Stimulated activated naive CD8-positive, alpha-beta T cell treated with anti-CD3 and anti-CD28 coated beads, Interleukin-15, Interleukin-2, amounts not matched to agents 100 ng/mL and 50 ng/mL, for 24 hours (primary cell): ENCODE results near the gene PSMB9.

Experiments used
- H3K27ac Mint-ChIP-seq: one replicate; pipeline ENCODE4 v1.8.0; 2021; ENCODE audit warnings: mild to moderate bottlenecking, mixed read lengths
- H3K27me3 Mint-ChIP-seq: one replicate; pipeline ENCODE4 v1.8.0; 2021; ENCODE audit warnings: mixed read lengths
- H3K36me3 Mint-ChIP-seq: one replicate; pipeline ENCODE4 v1.8.0; 2021; ENCODE audit warnings: low read depth, mixed read lengths
- H3K4me1 Mint-ChIP-seq: one replicate; pipeline ENCODE4 v1.8.0; 2021; ENCODE audit warnings: low read depth, mixed read lengths
- H3K4me3 Mint-ChIP-seq: one replicate; pipeline ENCODE4 v1.8.0; 2021; ENCODE audit warnings: mild to moderate bottlenecking, mixed read lengths
- H3K9me3 Mint-ChIP-seq: one replicate; pipeline ENCODE4 v1.8.0; 2021; ENCODE audit warnings: mixed read lengths

The PSMB9 gene

DNA sequence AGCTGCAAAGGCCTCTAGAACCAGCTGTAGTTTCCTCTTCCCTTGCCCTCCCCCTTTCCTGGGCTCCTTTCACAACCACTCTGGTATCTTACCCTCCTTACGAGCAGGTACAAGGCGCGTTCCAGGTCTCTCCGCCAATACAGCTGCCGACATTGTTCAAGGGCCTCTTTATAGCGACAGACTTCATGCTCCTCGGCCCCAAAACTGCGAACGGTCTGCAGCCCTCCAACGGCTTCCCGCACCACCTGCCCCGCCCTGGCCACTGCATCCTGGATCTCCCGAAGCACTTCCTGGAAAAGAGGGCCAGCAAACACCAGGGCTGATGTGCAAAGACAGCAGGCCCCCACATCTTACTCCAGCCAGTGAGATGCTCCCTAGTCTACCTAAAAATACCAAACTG is 21.5 kb upstream of the PSMB9 start:
- H3K4me1 Mint-ChIP-seq: peaks cover 78% of the 10 kb centered on the region
- no peaks in the 10 kb centered on the region for H3K9me3 Mint-ChIP-seq
- H3K36me3 Mint-ChIP-seq: peaks cover 97% of the 10 kb centered on the region
- H3K27ac Mint-ChIP-seq: peak overlapping the region; percentile 53
- H3K4me3 Mint-ChIP-seq: no peak overlapping the region
- H3K27me3 Mint-ChIP-seq: no peaks in the 10 kb centered on the region

DNA sequence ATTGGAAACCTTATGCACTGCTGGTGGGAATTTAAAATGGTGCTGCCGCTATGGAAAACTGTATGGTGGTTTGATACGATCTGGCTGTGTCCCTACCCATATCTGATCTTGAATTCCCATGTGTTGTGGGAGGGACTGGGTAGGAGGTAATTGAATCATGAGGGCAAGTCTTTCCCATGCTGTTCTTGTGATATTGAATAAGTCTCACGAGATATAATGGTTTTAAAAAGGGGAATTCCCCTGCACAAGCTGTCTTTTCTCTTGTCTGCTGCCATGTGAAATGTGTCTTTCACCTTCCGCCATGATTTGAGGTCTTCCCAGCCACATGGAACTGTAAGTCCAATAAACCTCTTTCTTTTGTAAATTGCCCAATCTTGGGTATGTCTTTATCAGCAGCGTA is 20.3 kb upstream of the PSMB9 start:
- peaks cover 71% of the 10 kb centered on the region for H3K4me1 Mint-ChIP-seq
- peak overlapping the region; percentile 88 for H3K4me3 Mint-ChIP-seq
- no peaks in the 10 kb centered on the region for H3K27me3 Mint-ChIP-seq
- peak overlapping the region; percentile 76 for H3K27ac Mint-ChIP-seq
- H3K36me3 Mint-ChIP-seq: peaks cover 90% of the 10 kb centered on the region
- H3K9me3 Mint-ChIP-seq: no peaks in the 10 kb centered on the region

DNA sequence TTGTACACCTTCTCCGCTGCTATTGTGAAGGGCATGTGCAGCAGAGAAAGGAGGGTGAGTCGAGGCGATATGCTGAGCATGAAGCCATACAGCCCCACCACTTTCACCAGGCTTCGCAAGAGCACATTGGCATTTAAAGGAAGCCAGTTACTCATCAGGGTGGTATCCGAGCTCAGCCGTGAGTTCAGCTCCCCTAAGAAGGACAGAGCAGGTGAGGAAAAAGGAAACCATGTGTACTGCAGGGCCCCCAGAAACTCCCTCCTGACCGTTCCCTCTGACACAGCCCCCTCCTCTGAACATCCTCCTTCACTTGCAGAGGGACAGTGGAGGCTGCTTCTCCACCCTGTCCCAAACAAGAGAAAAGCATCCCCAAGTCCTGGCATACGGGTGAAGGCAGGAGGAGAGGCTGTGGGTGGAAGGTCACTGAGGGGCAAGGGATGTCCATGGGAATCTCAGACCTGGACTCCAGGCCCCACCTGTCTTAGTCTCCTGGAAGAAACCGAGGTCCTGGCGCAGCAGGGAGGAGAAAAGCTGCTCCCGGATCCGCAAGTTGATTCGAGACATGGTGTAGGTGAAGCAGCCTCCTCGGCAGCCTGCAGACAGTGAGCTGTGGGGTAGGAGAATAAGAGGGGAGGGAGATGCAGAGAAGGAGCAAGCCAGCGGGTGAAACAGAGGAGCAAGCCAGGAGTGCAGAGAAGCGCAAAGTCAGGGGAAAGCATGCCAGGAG is 18.7 kb upstream of the PSMB9 start:
- Mint-ChIP-seq H3K27me3 (no peaks in the 10 kb centered on the region), H3K9me3 (no peaks in the 10 kb centered on the region), H3K4me1 (peaks cover 80% of the 10 kb centered on the region), H3K27ac (peak overlapping the region; percentile 76), H3K36me3 (peaks cover 83% of the 10 kb centered on the region), H3K4me3 (peak overlapping the region; percentile 88)

DNA sequence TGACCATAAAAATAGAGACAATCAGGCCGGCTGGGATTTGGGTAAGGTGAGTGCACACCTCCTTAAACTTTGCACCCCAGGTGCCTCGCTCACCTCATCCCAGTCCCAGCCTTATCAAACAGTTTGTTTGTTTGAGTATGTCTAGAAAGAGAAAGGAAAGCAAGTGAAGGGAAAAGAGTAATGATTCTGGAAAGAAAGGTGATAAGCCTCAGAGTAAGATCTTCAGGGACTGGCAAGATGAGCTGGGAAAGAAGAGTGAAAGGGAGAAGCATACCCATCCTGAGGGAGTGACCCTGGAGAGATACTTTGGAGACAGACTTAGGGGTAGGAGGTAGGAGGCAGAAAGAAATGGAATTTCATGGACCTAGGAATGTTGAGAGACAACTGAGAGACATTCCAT is 17.1 kb upstream of the PSMB9 start:
- Mint-ChIP-seq H3K4me1 (peaks cover 85% of the 10 kb centered on the region), H3K9me3 (no peaks in the 10 kb centered on the region), H3K4me3 (peak overlapping the region; percentile 88), H3K27ac (peak overlapping the region; percentile 76), H3K36me3 (peaks cover 83% of the 10 kb centered on the region), H3K27me3 (no peaks in the 10 kb centered on the region)

DNA sequence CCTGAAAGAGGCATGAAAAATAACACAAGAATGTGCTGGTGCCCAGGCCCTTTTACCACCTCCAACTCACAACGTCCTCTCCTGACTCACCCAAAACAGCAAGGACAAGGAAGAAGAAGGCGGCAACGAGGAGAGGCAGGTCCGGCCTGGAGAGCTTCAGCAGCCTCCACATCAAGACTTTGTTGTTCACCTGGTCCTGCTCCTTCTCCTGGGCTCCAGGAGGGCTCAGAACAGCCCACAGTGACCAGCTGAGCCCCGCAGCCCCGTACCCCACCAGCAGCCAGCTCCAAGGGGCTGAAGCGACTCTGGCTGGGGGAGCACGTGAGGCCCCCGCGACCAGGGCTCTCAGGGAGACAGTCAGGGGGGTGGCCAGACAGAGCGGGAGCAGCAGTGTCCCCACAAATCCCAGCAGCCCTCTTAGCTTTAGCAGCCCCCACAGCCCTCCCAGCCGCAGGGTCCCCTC is 16.3 kb upstream of the PSMB9 start:
- Mint-ChIP-seq H3K27me3 (no peaks in the 10 kb centered on the region), H3K4me3 (peak overlapping the region; percentile 88), H3K36me3 (peaks cover 83% of the 10 kb centered on the region), H3K4me1 (peaks cover 87% of the 10 kb centered on the region), H3K27ac (peak overlapping the region; percentile 76), H3K9me3 (no peaks in the 10 kb centered on the region)

DNA sequence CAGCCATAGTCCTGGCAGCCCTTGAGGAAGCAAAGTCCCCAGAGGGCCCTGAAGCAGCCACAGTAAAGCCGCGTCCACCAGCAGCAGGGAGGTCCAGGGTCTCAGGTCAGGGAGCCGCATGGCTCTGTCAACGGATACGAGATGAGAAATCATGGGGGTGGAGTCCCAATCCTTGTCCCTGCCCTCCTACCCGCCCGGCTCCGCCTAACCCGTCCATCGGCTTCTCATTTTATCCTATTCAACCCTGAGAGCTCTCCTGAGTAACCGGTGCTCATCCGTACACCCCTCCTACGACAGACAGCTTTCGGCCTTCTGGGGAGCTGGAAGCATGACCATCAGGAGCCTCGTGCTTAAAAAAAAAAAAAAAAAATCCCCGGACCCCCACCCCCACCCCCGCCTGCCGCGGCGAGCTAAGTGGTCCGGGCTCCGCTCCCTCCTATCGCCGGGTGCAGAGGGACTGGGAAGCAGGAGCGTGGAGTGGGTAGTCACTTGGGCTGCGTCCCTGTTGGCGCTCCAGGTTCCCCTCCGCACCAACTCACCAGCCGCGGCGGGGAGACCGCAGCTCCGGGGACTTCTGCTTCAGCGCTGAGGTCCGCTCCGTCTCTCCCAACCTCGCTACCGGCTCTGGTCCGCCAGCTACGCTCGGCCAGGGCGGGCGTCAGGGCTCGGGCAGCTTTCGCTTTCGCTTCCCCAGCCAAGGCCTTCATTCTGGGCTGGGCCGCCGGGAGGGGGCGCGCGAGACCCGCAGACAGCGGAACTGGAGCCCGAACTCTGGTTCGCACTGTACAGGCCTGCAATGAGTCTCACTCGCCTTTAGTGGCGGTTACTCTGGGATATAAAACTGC is 15.7 kb upstream of the PSMB9 start, which contains the start of gene TAP2:
TSS of gene TAP2 (minus strand) at position 626 of the 845 bp plus-strand sequence. CDS start at position 120, 506 bp downstream.
- H3K27me3 Mint-ChIP-seq: no peaks in the 10 kb centered on the region
- peaks cover 86% of the 10 kb centered on the region for H3K4me1 Mint-ChIP-seq
- peaks cover 83% of the 10 kb centered on the region for H3K36me3 Mint-ChIP-seq
- peak within 1 kb of the TSS; percentile 99 for H3K27ac Mint-ChIP-seq
- H3K4me3 Mint-ChIP-seq: peak within 1 kb of the TSS; percentile 88
- H3K9me3 Mint-ChIP-seq: no peaks in the 10 kb centered on the region

DNA sequence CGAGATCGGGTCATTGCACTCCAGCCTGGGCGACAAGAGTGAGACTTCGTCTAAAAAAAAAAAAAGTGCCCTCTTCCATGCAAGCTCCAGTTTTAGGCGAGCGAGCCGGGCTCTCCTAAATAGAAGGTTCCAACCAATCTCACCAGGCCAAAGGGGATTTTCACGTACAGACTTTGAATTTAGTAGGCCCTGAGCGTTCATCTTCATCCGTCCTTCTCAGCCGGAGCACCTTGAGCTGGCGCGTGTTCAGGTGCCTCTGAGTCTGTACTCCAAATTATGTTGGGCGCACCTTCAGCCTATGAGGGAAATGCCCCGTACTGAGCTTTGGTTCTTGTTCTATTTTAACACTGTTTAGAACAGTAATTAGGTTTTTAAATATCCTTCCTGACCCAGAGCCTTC is 14.6 kb upstream of the PSMB9 start:
- peak overlapping the region; percentile 99 for H3K27ac Mint-ChIP-seq
- peaks cover 76% of the 10 kb centered on the region for H3K4me1 Mint-ChIP-seq
- H3K36me3 Mint-ChIP-seq: peaks cover 82% of the 10 kb centered on the region
- H3K27me3 Mint-ChIP-seq: no peaks in the 10 kb centered on the region
- no peaks in the 10 kb centered on the region for H3K9me3 Mint-ChIP-seq
- H3K4me3 Mint-ChIP-seq: peak overlapping the region; percentile 88

DNA sequence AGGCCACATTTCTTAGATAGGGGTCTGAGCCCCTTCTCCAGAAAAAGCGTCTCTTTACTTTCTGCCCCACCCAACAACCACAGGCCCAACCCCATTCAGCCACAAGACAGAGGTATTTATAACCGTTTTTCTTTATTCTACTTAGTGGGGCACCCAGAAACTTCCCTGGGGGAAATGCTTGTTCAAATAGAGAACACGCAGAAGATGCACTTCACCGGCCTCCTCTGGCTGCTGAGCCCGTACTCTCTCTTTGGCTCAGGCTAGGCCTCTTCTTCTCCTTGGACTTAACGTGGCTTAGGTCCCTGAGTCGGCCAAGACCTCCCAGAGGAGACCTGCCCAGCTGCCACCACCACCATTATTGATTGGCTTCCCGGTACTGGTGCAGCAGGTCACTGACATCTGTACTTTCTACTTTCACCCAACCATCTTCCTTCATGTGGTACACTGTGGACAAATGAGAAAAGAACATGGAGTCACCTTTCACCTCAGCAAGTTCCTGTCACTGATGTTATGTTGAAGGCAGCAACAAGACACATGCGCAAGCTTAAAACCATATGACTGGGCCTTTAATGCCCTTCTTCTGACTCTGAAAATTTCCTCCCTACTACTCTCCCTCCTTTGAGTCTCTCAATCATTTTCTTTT is 13.3 kb upstream of the PSMB9 start:
- H3K9me3 Mint-ChIP-seq: no peaks in the 10 kb centered on the region
- peaks cover 75% of the 10 kb centered on the region for H3K4me1 Mint-ChIP-seq
- no peaks in the 10 kb centered on the region for H3K27me3 Mint-ChIP-seq
- H3K36me3 Mint-ChIP-seq: peaks cover 81% of the 10 kb centered on the region
- peak overlapping the region; percentile 99 for H3K27ac Mint-ChIP-seq
- peak overlapping the region; percentile 99 for H3K4me3 Mint-ChIP-seq

DNA sequence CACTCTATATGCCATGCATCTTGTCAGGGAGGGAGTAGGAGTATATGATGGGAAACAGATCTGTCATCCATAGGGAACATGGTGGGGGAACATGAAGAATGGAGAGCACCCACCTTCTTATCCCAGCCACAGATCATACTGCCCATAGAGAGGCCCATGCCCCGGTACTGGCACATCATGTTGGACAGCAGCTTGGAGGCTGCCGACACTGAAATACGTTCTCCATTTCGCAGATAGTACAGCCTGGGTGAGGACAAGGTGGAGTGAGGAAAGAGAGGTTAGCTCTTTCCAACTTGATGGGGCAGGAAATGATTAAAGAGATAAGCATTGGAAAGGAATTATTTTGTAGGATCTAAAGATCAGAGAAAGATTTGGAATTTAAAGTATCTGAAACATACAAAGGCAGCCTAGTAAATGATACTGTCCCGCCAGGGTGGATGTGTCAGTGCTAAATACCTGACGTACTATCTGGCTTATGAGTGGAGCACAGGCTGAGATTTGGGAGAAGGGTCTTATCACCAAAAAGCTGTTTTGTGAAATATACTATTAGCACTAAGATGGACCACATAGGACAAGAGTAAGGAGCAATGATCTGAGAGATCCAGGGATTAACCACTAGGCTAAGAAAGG is 11.9 kb upstream of the PSMB9 start:
- Mint-ChIP-seq H3K27ac (peak overlapping the region; percentile 99), H3K4me3 (peak overlapping the region; percentile 99), H3K36me3 (peaks cover 79% of the 10 kb centered on the region), H3K27me3 (no peaks in the 10 kb centered on the region), H3K9me3 (no peaks in the 10 kb centered on the region), H3K4me1 (peaks cover 75% of the 10 kb centered on the region)

DNA sequence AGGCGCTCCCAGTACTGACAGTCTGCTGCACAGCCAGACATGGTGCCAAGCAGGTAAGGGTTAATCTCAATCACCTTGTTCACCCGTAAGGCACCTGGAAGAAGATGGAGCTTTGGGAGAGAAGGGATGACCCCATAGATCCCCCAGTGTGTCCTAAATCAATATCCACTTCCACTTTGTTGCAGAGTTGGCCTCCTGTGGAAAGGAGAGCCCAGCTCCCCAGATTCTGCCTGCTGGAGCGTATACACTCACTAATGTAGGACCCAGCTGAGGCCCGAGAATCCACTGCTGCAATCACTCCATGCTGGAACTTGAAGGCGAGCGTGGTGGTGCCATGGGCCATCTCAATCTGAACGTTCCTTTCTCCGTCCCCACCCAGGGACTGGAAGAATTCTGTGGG is 11.3 kb upstream of the PSMB9 start:
- Mint-ChIP-seq H3K36me3 (peaks cover 80% of the 10 kb centered on the region), H3K4me3 (peak overlapping the region; percentile 99), H3K9me3 (no peaks in the 10 kb centered on the region), H3K4me1 (peaks cover 78% of the 10 kb centered on the region), H3K27ac (peak overlapping the region; percentile 99), H3K27me3 (no peaks in the 10 kb centered on the region)

DNA sequence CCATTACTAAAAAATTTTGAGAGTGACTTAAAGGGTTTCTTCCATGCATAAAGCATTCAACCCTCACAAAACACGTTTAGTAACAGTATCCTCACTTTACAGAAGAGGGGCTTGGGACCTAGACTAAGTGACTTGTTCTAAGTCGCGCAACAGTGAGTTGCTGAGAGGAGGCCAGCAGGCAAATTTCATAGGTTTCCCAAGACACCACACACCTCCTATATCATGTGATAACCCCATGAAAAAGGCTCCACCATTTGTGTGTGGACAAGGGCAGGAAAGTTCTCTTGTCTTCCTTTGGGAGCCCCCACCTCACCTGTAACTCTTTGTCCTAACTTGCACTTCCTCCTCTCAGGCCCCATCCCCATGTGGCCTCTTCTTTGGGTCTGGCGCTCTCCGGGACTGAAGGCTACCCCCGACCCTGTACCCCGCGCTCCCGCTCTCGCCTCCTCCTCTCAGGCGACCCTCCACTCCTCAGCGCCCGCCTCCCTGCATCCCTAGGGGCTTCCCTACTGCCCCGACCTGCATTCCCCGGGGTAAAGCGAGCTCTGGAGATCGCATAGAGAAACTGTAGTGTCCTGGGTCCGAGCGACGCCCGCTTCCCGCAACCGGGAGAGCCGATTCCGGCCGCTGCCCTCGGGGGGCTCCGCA is 10.5 kb upstream of the PSMB9 start:
- Mint-ChIP-seq H3K36me3 (peaks cover 87% of the 10 kb centered on the region), H3K9me3 (no peaks in the 10 kb centered on the region), H3K4me3 (peak overlapping the region; percentile 99), H3K4me1 (peaks cover 85% of the 10 kb centered on the region), H3K27me3 (no peaks in the 10 kb centered on the region), H3K27ac (peak overlapping the region; percentile 99)

DNA sequence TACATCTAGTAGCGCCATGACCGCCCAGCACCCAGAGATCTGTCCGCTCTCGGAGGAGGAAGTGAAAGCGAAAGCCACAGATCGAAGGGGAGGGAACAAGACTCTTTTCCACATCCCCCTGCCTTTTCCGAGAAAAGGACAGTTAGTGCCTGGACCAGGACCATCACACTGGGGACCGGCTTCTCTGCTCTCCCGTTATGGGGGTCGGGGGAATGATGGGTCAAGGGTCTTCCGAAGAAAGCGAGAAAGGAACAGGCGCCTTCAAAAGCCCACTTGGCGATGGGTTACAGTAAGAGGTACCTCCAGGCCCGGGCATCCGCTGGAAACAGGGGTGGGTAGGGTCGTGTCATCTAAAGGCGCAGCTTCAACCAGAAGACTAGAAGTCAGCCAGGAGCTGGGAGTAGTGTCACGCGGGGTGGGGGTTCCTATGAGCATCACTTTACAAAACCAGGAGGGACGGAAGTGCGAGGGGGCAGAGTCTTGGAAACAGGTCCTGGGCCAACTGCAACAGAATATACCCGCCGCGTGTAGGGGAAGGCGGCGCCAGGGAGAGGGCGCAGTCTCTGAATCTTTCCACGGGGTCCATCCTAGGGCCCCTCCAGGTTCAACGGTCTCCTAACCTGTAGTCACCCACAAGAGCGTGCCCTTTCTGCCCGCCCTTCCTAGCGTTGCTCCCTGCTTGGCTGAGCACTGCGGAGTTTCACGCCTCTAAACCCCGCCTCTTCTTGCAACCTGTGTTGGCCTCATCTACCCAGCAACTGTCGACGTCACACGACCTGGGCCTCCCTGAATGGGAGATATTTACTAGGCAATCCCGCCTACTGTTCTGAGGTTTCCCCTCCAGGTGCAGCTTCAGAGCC is 9.8 kb upstream of the PSMB9 start, which contains the start of gene PSMB8:
TSS of gene PSMB8 (minus strand) at position 69 of the 860 bp plus-strand sequence. CDS start at position 18, 51 bp downstream.
- H3K27me3 Mint-ChIP-seq: no peaks in the 10 kb centered on the region
- H3K4me3 Mint-ChIP-seq: peak within 1 kb of the TSS; percentile 99
- peaks cover 88% of the 10 kb centered on the region for H3K4me1 Mint-ChIP-seq
- no peaks in the 10 kb centered on the region for H3K9me3 Mint-ChIP-seq
- H3K27ac Mint-ChIP-seq: peak within 1 kb of the TSS; percentile 99
- H3K36me3 Mint-ChIP-seq: peaks cover 95% of the 10 kb centered on the region

DNA sequence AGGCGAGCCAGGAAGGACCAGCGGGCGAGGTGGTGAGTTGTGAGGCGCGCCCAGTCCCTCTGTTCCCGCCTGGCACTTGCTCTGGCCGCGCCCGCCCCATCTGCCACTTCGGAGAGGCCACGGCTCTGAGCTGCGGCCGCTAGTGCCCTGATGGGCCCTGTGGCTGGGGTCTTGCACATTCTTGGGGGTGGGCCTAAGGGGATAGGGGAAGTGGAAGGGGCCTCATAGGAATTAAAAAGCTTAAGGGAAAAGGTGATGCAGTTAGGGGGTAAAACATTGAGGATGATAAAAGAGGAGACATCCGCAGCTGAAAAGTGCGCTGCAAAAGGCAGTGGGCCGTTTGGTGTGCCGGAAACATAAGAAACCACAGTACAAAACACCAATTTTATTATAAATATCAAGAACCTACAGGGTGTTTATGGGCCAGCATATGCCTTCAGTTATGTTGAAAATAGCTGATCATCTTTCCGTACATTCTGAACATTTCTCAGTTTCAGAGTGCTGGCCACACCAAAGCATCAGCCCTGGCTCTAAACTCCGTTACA is 9.1 kb upstream of the PSMB9 start:
- Mint-ChIP-seq H3K27me3 (no peaks in the 10 kb centered on the region), H3K4me3 (peak overlapping the region; percentile 99), H3K27ac (peak overlapping the region; percentile 99), H3K4me1 (peaks cover 86% of the 10 kb centered on the region), H3K9me3 (no peaks in the 10 kb centered on the region), H3K36me3 (peaks cover 95% of the 10 kb centered on the region)
